ENCODE results near the gene MRPL55.

MRPL55 gene

GRCh38 chr1:228144193-228144992 lies 35.3 kb upstream of the MRPL55 start:
- ChIA-PET CTCF (no interaction called here), POLR2A (ENCODE audit: low non-redundant PET) (no interaction called here)
- DNase-seq (ENCODE audit: low spot score): no peak
- peak overlapping the region; percentile 100 for H3K27ac ChIP-seq
- no peak for TF ChIP-seq CTCF (conservative IDR thresholded peaks at IDR 0.05; ENCODE audit: low read depth)

- TF ChIP-seq CTCF (conservative IDR thresholded peaks at IDR 0.05; ENCODE audit: low read depth): no peak
- POLR2A ChIA-PET (ENCODE audit: low non-redundant PET): interaction anchor here (0.9 kb wide), 1 partner anchor 22 kb away, joined by 3 read pairs; the partner anchor contains the start of gene IBA57
- H3K27ac ChIP-seq: peak overlapping the region; percentile 100
- CTCF ChIA-PET: no interaction called here
- DNase-seq (ENCODE audit: low spot score): no peak
Observed at GRCh38 chr1:228143480-228144192, 34.5 kb upstream of the MRPL55 start.

- POLR2A ChIA-PET (ENCODE audit: low non-redundant PET): no interaction called here
Observed at GRCh38 chr1:228142701-228143136, 33.6 kb upstream of the MRPL55 start.

GRCh38 chr1:228142155-228142691 lies 33.1 kb upstream of the MRPL55 start:
- peak overlapping the region; percentile 100 for H3K27ac ChIP-seq
- POLR2A ChIA-PET (ENCODE audit: low non-redundant PET): no interaction called here
- no peak for DNase-seq (ENCODE audit: low spot score)
- CTCF ChIA-PET: no interaction called here
- TF ChIP-seq CTCF (conservative IDR thresholded peaks at IDR 0.05; ENCODE audit: low read depth): no peak

More at GRCh38 chr1:228142701-228143136, 33.6 kb upstream of the MRPL55 start:
- no peak for TF ChIP-seq CTCF (conservative IDR thresholded peaks at IDR 0.05; ENCODE audit: low read depth)
- CTCF ChIA-PET: interaction anchor here (0.5 kb wide), 1 partner anchor 329 kb away, joined by 5 read pairs; no protein-coding TSS in a partner anchor
- peak overlapping the region; percentile 100 for H3K27ac ChIP-seq
- DNase-seq (ENCODE audit: low spot score): no peak

- TF ChIP-seq CTCF (conservative IDR thresholded peaks at IDR 0.05; ENCODE audit: low read depth): no peak
- peak; percentile 55 for DNase-seq (ENCODE audit: low spot score)
- ChIA-PET POLR2A (ENCODE audit: low non-redundant PET) (no interaction called here), CTCF (no interaction called here)
- peak overlapping the region; percentile 100 for H3K27ac ChIP-seq
Observed at GRCh38 chr1:228141226-228142044, 32.3 kb upstream of the MRPL55 start.
